Stimulated activated naive CD4-positive, alpha-beta T cell treated with Interleukin-2 at 50 U/mL for 16 hours (primary cell): ENCODE data around the gene COLQ.
"Not testable (repeated sequence)": the region's sequence is repeated elsewhere in the genome, so short reads cannot be mapped to it uniquely, and the experiment has no call there.

ENCODE experiments used
- DNase-seq: peaks from one replicate; lab custom pipeline; 2025; lab: John Stamatoyannopoulos, UW

The COLQ gene

GRCh38 chr3:15521573-15521965 lies at the start of gene COLQ:
Gene COLQ (minus strand): TSS chr3:15521706. CDS start chr3:15521625, 81 bp downstream.
- DNase-seq = no peak

DNA sequence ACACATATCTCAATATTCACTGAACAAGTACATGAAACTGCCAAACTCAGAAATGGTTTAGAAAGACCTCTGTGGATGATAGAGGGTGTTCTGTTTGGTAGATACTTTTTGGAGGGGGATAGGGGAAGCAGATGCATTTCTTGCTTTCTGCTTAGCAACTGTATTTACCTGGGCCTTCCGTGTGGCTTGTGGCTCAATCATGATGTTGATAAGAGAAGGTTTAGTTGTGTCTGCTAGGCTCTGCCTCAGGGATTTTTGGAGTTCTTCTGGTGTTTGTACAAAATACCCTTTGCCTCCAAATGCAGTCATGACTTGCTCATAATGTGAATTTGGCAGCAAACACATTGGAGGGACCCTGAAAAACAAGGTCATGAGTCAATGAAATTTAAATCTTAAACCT lies 41.7 kb upstream of the COLQ start:
- no peak for DNase-seq

GRCh38 chr3:15562560-15562959 lies 41.1 kb upstream of the COLQ start:
- DNase-seq = no peak

- no peak for DNase-seq
Observed at GRCh38 chr3:15558581-15558980, 37.1 kb upstream of the COLQ start.

GRCh38 chr3:15557511-15557946 lies 36.0 kb upstream of the COLQ start:
- DNase-seq = peak; percentile 23

- no peak for DNase-seq
Observed at GRCh38 chr3:15556512-15556911, 35.0 kb upstream of the COLQ start.

DNA sequence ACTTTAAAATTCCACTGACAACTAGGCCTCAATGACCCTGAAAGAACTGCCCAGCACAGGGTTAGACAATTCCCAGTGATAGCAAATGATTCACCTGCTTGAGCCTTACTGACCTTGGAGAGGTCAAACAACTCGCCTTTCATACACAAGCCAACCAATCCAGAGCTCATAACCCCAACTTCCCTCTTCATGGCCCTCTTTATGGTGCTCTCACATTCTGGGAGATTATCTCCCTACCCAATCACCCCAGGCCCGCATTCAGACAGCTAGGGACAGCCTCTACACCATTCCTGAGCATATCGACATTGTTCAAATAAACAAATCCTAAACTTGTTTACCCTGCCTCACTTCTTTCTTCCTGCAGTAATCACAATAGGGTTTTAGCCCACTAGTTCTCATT lies 32.2 kb upstream of the COLQ start:
- no peak for DNase-seq

- DNase-seq = no peak
Observed at GRCh38 chr3:15551902-15552301, 30.4 kb upstream of the COLQ start.

GRCh38 chr3:15549846-15550245 lies 28.3 kb upstream of the COLQ start:
- DNase-seq = no peak

- no peak for DNase-seq
Observed at GRCh38 chr3:15542614-15543013, 21.1 kb upstream of the COLQ start.

DNA sequence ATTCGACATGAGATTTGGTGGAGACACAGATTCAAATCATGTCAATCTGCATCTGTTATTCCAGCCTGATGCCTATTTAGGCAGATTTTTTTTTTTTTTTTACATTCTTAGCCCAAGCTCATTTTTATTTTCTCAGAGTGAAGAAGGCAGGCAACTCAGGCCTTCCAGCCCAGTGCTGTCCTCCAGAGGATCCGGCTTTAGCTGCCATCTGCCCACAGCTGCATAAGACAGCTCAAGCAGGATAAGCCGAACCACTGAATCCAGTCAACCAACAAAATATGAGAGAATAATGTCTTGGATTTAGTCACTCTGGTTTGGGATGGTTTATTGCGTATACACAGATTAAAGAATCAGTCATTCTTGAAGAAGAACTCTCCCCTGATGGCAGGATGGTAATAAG lies 19.9 kb upstream of the COLQ start:
- DNase-seq = no peak

DNA sequence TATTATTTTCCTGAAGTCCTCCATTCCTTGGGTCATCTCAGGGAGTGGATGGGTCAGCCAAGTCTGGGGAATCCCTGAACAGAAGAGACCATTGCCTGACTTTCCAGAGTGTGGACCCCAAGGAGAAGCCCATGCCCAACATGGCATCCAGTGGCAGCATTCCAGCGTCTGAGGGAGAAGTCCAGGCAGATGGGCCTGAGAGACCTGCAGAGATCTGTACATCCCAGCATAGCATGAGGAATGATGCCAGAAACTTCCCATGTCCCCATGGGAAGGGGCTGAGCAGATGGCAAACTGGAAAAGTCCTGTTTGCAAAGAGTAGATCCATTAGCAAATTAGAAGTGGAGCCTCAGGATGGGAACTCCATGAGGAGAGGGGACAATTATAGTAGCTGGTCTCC lies 17.6 kb upstream of the COLQ start:
- DNase-seq = no peak

GRCh38 chr3:15538345-15538744 lies 16.8 kb upstream of the COLQ start:
- no peak for DNase-seq

GRCh38 chr3:15536856-15537255 lies 15.3 kb upstream of the COLQ start:
- DNase-seq = no peak

- DNase-seq = peak; percentile 48
Observed at GRCh38 chr3:15535732-15536131, 14.2 kb upstream of the COLQ start.

DNA sequence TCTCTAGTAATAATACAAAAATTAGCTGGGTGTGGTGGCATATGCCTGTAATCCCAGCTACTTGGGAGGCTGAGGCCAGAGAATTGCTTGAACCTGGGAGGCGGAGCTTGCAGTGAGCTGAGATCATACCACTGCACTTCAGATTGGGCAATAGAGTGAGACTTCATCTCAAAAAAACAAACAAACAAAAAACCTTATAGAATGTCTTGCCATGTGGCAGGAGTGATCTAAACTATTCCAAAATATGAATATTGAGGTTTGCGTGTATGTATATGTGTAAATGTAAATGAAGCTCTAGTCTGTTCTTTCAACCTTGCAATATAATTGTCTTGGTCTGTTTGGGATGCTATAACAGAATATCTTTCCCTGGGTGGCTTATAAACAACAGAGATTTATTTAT lies 11.1 kb upstream of the COLQ start:
- not testable (repeated sequence) for DNase-seq

- no peak for DNase-seq
Observed at GRCh38 chr3:15531346-15531745, 9.8 kb upstream of the COLQ start.

GRCh38 chr3:15528854-15529537 lies 7.5 kb upstream of the COLQ start:
- DNase-seq = no peak

- no peak for DNase-seq
Observed at GRCh38 chr3:15527031-15527459, 5.5 kb upstream of the COLQ start.

DNA sequence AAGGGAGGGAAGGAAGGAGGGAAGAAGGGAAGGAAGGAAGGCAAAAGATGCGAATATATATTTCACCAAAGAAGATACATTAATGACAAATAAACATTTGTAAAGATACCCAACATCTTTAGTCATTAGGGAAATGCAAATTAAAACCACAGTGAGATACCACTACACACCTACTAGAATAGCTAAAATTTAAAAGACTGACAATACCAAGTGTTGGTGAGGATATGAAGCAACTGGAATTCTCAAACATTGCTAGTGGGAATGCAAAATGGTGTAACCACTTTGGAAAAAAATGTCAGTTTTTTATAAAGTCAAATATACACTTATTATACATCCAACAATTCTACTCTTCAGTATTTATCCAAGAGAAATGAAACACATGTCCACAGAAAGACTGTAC lies 4.3 kb upstream of the COLQ start:
- DNase-seq = no peak

DNA sequence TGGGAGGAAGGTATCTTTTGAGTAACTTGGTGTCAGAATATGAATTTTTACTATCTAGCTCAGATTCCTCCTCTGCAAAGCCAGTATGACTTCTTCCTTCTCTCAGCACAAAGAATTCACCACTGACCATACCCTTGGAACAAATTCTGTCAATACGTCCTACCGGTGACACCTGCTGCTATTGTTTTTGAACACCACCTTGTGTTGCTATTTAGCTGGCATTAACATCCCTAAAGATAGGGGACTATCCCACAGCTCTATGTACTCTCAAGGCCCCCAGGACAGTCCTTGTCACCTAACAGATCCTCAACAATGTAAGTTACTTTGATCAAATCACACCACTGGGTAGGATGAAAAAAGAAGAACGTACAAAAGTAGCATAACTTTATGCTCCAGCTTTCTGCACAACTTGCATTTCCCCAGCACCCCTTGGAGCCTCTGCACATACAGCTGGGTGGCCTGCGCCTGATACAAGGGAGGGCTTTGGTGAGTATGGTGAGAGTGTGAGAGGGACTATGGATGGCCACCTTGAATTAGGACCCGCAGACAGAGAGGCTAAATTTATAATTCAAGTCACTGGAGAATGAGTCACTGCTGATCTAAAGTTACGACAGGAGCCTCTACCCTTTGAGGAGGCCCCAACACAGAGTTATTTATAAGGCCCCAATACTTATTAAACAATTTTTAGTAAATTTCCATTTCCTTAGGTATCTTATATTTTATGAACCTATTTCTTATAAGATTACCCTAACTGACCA lies 2.3 kb upstream of the COLQ start:
- no peak for DNase-seq

DNA sequence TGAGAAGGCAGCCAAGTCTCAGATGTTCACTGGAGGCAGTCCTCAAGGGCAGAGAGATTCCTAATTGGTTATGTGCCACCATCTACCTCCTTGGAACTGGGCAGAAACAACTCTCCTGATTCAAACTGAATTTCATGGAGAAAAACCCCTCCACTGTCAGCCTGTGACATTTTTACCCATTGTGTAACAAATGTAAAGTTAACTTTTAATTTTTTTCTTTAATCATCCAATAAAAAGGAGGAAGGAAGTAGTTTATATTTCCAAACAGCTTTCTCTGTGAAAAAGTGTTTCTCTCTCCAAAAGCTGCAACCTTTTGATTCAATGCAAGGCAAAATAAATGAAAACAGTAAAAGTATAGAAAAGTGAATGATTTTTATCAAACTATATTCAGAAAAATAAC lies 510 bp upstream of the COLQ start:
- DNase-seq = no peak

DNA sequence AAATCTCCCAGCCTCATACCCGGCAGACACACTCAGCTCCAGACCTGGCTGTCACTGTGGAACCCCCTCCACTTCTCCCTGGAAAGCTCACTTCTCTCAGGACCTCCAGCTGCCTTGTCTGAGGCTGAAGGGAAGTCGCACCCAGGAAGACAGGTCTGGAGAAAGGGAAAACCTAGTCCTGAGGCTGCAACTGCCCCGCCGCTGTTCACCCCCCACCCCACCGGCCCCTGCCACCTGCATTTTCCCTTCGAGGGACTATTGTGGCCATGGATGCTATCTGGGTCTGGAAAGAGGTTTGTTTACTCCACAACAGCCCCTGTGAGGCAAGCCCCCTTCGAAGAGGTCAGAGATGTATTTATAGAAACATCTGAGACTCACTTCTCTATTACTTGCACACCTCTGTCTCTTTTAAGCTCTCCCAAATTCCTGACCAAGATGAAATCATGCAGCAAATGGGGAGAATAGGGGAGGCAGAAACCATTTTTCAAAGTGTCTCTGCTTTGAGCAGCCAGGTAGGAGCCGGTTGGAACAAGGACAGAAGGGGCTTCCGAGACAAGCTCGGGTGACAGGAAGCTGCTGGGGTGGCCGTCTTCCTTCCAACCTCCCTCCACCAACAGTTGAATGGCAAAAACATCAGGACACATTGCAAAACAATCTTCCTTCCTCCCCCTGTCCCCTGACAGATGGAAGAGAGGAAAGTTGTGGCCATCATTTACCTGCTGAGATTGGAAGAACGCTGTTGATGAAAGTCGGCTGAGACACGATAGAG lies 518 bp downstream of the COLQ start:
- DNase-seq = no peak
